HG03442 (cell line): ENCODE measurements around the gene SLC30A5.
A peak's percentile ranks its signal among the peaks of the same experiment; 100 is the strongest.
"Not testable (repeated sequence)": the region's sequence is repeated elsewhere in the genome, so short reads cannot be mapped to it uniquely, and the experiment has no call there.

ENCODE experiments used
- ATAC-seq: cut with Tn5 transposase; IDR thresholded peaks from one replicate; pipeline ENCODE4 v1.9.1; 2021; ENCODE audit warnings: mild to moderate bottlenecking, moderate library complexity; ENCODE audit not compliant: unreplicated experiment

Gene SLC30A5

DNA sequence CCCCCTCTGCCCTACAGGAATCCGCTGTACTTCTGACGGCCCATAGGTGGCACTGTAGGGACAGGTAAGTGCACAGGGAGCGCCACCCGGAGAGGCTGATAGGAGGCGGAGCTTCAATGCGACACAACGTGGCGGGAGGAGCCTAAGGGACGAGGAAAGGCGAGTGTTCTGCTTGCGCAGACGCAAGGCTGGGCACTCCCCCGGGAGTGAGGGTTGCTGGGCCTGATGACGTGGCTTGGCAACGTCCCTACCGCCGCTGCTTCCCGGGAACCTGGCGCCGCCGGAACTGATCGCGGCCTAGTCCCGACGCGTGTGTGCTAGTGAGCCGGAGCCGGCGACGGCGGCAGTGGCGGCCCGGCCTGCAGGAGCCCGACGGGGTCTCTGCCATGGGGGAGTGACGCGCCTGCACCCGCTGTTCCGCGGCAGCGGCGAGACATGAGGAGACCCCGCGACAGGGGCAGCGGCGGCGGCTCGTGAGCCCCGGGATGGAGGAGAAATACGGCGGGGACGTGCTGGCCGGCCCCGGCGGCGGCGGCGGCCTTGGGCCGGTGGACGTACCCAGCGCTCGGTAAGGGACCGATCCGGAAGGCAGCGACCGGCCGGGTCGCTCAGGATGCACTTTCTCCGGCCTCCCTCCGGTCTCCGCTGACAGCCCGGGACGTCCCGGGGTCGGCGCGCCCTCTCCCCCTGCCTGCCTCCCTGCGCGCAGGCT, at the start of gene SLC30A5:
TSS of gene SLC30A5 (plus strand) at position 244 of the 712 bp plus-strand sequence. CDS start at position 486, 242 bp downstream.
- peak; percentile 98 for ATAC-seq

DNA sequence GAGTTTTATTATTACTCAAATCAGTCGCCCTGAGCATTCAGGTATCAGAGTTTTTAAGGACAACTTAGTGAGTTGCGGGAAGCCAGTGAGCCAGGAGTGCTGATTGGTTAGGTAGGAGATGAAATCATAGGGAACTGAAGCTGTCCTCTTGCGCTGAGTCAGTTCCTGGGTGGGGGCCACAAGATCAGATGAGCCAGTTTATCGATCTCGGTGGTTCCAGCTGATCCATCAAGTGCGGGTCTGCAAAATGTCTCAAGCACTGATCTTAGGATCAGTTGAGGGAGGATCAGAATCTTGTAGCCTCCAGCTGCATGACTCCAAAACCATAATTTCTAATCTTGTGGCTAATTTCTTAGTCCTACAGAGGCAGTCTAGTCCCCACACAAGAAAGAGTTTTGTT, 48.6 kb upstream of the SLC30A5 start:
- ATAC-seq = not testable (repeated sequence)

DNA sequence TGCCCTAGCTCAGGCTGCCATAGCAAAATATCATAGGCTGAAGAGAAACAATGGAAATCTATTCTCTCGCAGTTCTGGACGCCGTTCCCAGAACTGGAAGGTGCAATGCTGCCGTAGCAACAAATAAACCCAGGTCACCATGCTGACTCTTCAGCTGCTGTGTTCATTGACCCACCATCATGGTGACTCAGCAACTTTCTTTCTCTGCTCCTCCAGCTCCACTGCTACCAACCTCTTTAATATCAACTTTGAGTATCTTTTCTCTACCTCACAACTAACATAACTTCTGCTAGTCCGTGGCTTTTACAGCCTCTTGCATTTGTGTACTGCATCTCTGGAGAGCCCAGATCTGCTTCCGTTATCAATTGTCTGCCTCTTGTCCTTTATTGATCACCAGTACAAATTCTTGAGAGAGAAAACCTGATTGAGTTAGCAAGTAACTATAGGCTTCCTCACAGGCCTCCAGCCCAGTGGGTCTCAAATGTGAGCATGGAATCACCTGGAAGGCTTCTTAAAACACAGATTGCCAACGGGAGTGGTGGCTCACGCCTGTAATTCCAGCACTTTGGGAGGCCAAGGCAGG, 47.3 kb upstream of the SLC30A5 start:
- ATAC-seq = no peak

DNA sequence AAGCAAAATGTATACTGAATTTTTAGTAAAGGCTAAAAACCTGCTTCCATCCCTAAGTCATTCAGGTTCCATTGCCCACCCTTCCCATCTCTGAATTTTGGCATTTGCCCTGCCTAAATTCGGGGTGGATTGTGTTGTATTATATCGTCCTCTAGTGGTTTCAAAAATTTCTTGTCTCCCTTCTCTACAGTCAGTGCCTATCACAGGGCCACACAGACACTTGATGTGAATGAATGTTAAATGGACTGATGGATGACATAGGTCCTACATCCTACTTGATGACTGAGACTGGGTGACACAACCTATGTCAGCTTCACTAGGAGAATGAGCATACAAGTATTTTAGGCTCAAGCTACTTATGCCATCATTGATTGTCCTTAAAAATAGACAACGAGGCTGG, 45.6 kb upstream of the SLC30A5 start:
- no peak for ATAC-seq

DNA sequence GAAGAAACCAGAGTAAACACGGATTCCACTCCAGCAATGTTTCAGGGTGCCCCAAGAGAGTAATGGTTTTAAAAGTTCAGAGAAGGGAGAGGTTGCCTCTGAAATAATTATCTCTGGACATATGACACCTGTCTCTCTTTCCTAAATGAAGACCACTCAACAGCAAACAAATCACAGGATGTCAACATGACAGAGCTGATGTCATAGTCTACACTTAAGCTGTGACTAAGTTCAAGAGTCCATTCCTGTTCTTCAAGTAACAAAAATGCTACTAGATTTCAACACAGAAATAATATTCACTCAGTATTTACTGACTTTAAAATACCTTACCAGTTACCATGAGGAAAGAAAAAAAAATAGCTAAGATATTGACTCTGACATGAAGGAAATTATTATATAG, 44.7 kb upstream of the SLC30A5 start:
- ATAC-seq = no peak

DNA sequence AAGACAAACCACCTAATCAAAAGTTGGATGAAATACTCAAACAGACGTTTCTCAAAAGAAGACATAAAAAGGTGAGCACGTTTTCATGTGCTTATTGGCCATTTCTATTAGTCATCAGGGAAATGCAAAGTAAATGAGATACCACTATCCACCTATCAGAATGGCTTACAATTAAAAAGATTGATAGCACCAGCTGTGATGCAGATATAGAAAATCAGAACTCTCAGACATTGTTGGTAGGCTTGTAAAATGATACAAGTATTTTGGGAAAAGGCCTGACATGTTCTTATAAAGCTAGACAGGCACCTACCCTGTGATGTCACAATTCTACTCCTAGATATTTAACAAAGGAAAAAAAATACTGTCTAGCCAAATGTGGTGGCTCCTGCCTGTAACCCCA, 44.0 kb upstream of the SLC30A5 start:
- no peak for ATAC-seq

DNA sequence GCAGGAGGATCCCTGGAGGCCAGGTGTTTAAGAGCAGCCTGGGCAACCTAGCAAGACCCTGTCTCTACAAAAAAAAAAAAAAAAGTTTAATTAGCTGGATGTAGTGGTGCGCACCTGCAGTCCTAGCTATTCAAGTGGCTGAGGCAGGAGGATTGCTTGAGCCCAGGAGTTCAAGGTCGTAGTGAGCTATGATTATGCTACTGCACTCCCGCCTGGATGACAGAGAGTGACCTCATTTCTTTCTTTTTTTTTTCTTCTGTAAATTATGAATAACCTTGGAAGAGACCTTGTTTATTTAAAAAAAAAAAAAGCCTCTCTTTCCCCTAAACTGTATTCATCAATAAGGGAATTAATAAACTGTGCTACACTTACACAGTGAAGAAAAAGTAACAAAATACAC, 43.6 kb upstream of the SLC30A5 start:
- ATAC-seq = no peak

DNA sequence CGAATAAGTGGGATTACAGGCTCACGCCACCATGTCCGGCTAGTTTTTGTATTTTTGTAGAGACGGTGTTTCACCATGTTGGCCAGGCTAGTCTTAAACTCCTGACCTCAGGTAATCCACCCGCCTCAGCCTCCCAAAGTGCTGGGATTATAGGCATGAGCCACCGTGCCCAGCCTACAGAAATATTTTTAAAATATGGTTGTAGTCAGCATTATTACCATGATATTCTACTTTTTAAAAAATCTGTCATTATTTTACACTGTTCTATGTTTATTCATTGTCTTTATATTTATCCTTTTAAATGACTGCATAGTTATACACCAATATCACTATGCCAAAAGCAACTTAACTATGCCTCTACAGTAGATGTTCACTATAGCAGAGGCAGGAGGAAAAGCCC, 41.6 kb upstream of the SLC30A5 start:
- no peak for ATAC-seq

DNA sequence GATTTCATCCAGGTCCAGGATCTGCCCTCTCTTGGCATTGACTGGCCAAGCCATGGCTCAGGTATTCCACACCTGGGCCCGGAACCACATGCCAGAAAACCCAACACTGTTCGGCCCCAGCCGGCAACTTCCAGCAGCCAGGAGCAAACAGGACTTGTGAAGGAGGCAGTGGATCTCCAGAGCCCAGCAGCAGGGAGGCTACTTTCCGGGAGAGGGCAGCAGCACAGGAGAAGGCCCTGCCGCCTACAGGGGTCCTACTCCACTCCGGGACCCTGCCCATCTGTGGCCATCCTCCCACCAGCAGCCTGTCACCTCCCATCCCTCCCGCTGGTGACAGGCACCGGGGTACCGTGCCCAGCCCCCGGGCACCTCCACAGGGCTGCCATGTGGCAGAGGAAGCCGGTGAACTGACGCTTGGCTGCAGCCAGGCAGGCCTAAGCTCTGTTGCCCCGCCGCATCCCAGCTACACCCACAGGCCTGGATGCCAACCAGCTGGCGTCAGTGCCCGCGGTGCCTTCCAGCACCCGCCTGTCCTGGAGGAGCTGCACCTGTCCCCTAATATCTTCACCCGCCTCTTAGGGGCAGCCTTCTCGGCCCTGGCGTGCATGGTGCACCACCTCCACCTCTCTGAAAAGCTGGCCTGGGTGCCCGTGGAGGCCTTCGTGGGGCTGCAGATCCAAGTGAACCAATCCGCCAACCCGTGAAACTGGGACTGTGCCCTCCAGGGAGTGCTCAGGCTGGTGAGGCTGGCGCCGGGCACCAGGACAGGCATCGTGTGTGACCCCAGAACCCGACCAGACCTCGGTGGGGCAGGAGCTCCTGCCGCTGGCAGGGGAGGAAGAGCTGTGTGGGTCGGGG, 18.9 kb upstream of the SLC30A5 start:
- no peak for ATAC-seq

DNA sequence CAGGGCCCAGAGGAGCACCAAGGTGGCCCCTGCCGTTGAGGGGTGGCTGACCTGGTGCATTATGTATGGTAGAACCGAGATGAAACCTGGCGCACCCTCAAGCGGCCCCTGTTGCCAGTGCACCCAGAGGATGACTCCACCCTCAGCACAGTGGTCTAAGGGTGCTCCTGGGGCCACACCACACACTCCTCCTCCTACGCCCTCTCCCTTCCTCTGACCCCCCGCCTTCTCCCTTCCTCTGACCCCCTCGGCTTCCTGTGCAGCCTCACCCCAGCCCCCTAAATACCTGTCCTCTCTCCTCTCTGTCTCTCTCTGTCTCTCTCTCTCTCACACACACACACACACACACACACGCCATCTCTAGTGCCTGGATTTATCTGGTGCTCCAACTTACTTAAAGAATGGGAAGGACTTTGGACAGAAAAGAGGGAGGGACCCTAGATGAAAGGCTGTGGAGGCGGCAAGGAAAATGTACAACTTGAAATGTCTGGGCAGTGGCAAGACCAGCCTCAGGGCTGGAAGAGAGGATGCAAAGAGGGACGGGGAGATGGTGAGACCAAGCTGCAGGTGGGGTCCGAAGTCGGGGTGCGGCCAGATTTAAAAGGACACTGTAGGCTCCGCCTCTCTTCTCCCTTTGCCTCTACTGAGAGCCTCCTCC, 18.2 kb upstream of the SLC30A5 start:
- ATAC-seq = no peak

DNA sequence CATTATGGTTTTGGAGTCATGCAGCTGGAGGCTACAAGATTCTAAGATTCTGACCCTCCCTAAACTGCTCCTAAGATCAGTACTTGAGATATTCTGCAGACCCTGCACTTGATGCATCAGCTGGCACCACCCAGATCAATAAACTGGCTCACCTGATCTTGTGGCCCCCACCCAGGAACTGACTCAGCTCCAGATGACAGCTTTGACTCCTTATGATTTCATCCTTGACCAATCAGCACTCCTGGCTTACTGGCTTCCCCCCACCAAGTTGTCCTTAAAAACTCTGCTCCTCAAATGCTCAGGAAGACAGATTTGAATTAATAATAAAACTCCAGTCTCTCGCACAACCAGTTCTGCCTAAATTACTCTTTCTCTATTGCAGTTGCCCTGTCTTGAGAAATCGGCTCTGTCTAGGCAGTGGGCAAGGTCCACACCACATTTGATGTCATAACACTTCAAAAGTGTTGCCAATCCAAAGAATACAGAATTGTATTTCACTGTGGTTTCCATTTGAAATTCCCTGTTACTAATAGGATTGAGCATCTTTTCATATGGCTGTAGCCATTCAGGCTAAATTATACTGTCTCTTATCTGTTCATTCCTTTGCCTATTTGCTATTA, 14.8 kb upstream of the SLC30A5 start:
- ATAC-seq = no peak

DNA sequence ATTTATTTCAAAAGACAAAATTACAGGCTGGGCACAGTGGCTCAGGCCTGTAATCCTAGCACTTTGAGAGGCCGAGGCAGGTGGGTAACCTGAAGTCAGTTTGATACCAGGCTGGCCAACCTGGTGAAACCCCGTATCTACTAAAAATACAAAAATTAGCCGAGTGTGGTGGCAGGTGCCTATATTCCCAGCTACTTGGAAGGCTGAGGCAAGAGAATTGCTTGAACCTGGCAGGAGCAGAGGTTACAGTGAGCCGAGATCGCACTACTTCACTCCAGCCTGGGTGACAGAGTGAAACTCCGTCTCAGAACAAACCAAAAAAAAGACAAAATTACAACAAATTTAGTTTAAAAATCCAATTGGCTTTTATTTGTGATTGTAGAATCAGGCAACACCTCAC, 14.3 kb upstream of the SLC30A5 start:
- no peak for ATAC-seq

DNA sequence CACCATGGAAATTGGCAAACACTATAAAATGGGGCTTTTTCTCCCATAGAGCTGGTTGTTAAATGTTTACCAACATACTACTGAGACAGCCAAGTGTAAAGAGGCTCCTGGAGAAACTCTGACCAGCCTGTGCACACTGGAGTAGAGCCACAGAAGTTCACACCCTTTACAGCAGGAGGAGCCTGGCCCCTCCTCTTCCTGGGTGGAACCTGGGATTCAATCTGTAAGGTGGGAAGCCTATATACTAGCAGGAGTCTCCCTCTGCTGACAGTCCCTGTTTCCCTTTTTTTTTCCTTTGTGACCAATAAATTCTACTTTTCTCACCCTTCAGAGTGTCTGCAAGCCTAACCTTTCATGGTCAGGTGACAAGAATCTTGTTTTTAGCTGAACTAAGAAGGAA, 10.4 kb upstream of the SLC30A5 start:
- no peak for ATAC-seq

DNA sequence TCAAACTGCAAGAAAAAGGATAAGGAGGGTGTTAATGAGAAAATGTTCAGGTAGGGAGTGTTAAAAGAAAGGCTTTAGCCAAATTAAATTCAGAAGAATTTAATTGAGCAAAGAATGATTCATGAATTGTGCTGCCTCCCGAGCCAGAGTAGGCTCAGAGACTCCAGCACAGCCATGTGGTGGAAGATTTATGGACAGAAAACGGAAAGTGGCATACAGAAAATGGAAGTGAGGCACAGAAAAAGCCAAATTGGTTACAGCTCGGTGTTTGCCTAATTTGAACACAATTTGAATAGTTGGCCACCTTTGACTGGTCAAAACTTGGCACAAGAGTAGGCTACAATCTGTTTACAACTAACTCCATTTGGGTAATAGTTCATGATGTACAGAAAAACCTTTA, 9.6 kb upstream of the SLC30A5 start:
- ATAC-seq = no peak

DNA sequence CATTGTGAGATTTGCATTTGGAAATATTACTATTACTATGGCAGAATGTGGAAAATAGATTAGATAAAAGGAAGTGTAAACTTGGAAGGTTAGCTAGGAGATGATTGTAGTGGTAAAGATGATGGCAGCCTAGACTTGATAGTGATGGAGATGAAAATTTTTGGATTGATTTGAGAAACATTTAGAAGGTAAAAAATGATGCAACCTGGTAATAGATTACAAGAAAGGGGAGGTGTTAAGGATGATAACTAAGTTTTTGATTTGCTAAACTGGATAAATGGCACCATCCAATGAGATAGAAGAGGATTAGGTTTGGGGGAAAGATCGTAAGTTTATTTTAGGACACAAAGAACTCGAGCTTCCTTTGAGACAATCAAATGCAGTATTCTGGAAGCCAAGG, 8.9 kb upstream of the SLC30A5 start:
- no peak for ATAC-seq

DNA sequence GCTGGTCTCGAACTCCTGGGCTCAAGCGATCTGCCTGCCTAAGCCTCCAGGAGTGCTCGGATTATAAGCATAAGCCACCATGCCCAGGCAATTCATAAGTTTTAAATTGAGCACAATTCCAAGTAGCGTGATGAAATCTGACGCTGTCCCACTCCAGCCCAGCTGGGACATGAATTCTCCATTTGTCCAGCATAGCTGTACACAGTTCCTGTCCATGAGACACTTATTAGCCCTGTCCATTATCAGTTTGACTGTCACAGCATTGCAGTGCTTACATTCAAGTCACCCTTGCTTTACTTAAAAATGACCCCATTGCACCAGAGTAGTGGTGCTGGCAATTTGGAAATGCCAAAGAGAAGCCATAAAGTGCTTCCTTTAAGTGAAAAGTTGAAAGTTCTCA, 7.6 kb upstream of the SLC30A5 start:
- no peak for ATAC-seq

DNA sequence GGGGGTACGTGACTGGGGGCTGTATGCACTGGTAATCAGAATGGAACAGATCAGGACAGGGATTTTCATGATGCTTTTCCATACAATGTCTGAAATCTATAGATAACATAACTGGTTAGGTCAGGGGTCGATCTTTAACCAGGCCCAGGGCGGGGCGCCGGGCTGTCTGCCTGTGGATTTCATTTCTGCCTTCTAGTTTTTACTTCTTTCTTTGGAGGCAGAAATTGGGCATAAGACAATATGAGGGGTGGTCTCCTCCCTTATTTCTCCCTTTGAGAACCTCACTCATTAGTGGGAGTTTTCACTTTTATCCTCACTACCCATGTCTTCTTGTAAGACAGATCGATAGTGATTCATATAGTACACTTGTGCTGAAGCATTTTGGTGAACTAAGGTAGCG, 5.8 kb upstream of the SLC30A5 start:
- ATAC-seq = not testable (repeated sequence)

DNA sequence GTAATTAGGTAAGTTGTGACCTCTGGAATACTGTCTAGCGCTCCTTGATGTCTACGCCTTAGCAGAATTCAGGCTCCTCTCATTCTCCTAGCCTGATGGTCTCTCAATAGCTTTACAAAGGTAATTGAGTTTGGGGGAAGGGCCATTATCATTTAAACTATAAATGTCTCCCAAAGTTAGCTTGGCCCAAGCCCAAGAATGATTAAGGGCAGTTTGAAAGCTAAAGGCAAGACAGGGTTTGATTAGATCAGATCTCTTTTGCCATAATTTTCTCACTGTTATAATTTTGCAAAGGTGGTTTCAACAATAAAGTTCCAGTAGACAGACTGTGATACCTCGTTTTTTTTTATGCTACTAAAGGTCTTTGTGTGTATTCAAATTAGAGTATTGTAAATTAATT, 3.7 kb upstream of the SLC30A5 start:
- ATAC-seq = no peak

DNA sequence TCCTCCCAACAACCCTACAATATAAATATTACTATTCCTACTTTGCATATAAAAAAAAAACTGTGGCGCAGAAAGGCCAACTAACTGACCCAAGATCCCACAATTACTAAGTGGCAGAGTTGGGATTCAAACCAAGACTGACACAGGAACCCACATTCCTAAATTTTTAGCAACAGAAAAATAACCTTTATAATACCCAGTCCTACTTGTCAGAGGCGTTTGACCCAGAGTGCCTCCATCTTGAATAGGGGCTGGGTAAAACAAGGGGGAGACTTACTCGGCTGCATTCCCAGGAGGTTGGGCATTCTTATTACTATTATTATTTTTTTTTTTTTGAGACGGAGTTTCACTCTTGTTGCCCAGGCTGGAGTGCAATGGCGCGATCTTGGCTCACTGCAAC, 2.0 kb upstream of the SLC30A5 start:
- no peak for ATAC-seq

DNA sequence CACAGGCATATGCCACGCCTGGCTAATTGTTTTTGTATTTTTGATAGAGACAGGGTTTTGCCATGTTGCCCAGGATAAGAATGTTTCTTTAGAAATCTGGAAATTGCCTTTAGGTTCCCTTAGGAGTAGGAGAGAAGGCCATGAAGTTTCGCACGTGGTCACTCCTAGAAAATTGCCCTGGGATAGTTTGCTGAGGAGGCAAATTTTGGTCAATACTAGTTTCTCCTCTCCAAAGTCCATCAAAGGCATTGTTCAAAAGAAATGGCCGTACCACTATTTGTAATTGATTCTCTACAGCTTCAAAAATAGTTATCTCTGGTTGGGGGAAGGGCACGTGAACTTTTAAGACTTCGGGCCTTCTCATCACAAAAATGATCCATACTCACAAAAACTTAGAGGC, 845 bp upstream of the SLC30A5 start:
- ATAC-seq = no peak

DNA sequence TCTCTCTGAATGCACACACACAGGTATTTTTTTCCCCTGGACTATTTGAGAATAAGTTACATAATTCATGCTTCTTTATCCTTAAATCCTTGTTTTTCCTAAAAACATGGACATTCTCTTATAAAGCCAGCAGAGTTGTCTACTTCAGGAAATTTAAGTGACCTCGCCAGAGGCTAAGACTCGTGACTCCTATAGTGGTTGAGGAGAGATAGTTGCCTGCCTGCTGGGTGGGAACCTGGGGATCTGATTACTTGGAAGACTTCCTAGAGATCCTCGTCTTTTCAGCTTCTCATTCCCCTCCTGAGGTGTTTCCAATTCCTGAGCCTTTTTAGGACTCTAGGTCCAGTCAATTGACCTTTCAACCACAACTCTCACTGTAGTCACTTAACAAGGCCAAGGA, 5.5 kb downstream of the SLC30A5 start:
- ATAC-seq = no peak
